Measurements from ENCODE around the gene PHIP. TPM values are rescaled to one million over a fixed set of nuclear protein-coding genes. Genes with fewer than 3 reads are reported as not detected.

The PHIP gene
- total and polyA plus RNA-seq, 2 experiments from 2014 or later, result 48.0 to 65.4 TPM

- Histone ChIP-seq H3K27me3 (ENCODE audit: insufficient read depth) (no peaks in the 10 kb centered on the region), H3K4me3 (no peak overlapping the region), H4K20me1 (replicated peaks; ENCODE audit: insufficient read depth) (no peaks in the 10 kb centered on the region), H3K27ac (ENCODE audit: low read depth) (no peak overlapping the region), H3K79me2 (replicated peaks; ENCODE audit: insufficient read depth) (no peaks in the 10 kb centered on the region), H3K9me2 (ENCODE audit: insufficient read depth) (no peaks in the 10 kb centered on the region), H2AFZ (no peak overlapping the region), H3F3A (replicated peaks; ENCODE audit: low read depth) (no peaks in the 10 kb centered on the region), H3K4me2 (no peak overlapping the region), H3K4me1 (ENCODE audit: insufficient read depth) (no peaks in the 10 kb centered on the region), H3K36me3 (ENCODE audit: insufficient read depth) (no peaks in the 10 kb centered on the region)
- no peak overlapping the region for H3K27ac Mint-ChIP-seq
- no peaks in the 10 kb centered on the region for H3K27me3 Mint-ChIP-seq (ENCODE audit: insufficient read depth, low read depth, poor library complexity)
- H3K9me3 Mint-ChIP-seq, result no peaks in the 10 kb centered on the region
- no peaks in the 10 kb centered on the region for H3K36me3 Mint-ChIP-seq (ENCODE audit: low read depth)
- H3K4me1 Mint-ChIP-seq, result no peaks in the 10 kb centered on the region
- H3K4me3 Mint-ChIP-seq, result no peak overlapping the region
- ATAC-seq, result no peak
- no peak for DNase-seq (ENCODE audit: low spot score)
- TF ChIP-seq REST (IDR thresholded peaks at IDR 0.05; ENCODE audit: unreplicated experiment) (no peak), STAT1 (IDR thresholded peaks at IDR 0.05; ENCODE audit: unreplicated experiment) (no peak), JUNB (IDR thresholded peaks at IDR 0.05; ENCODE audit: unreplicated experiment) (no peak), POLR2AphosphoS5 (IDR thresholded peaks at IDR 0.05; ENCODE audit: low read depth) (no peak), EZH2 (IDR thresholded peaks at IDR 0.05; ENCODE audit: low read depth, unreplicated experiment) (no peak), ZNF331 (CRISPR knock-in tag; IDR thresholded peaks at IDR 0.05; ENCODE audit: low read depth) (no peak), ZNF114 (CRISPR knock-in tag; IDR thresholded peaks at IDR 0.05) (no peak)
Measured at GRCh38 chr6:79100304-79100703, 22.2 kb upstream of the PHIP start.

- no peaks in the 10 kb centered on the region for H3K79me2 ChIP-seq (replicated peaks; ENCODE audit: insufficient read depth)
- peaks cover 4% of the 10 kb centered on the region for H3K4me1 Mint-ChIP-seq
- no peak for DNase-seq (ENCODE audit: low spot score)
- H3K4me1 ChIP-seq (ENCODE audit: insufficient read depth), result no peaks in the 10 kb centered on the region
- no peaks in the 10 kb centered on the region for H4K20me1 ChIP-seq (replicated peaks; ENCODE audit: insufficient read depth)
- ATAC-seq, result no peak
- TF ChIP-seq ZNF331 (CRISPR knock-in tag; IDR thresholded peaks at IDR 0.05; ENCODE audit: low read depth) (no peak), ETS1 (IDR thresholded peaks at IDR 0.05) (no peak), NANOG (IDR thresholded peaks at IDR 0.05; ENCODE audit: borderline replicate concordance) (no peak)
- no peak overlapping the region for H3K27ac Mint-ChIP-seq
- H3K36me3 Mint-ChIP-seq (ENCODE audit: low read depth), result no peaks in the 10 kb centered on the region
- no peaks in the 10 kb centered on the region for H3K27me3 ChIP-seq (ENCODE audit: insufficient read depth)
- H3K4me2 ChIP-seq, result no peak overlapping the region
- no peaks in the 10 kb centered on the region for H3F3A ChIP-seq (replicated peaks; ENCODE audit: low read depth)
- H3K9me3 Mint-ChIP-seq, result no peaks in the 10 kb centered on the region
- no peak overlapping the region for H3K4me3 ChIP-seq
- H3K27me3 Mint-ChIP-seq (ENCODE audit: insufficient read depth, low read depth, poor library complexity), result no peaks in the 10 kb centered on the region
- no peak overlapping the region for H3K4me3 Mint-ChIP-seq
- no peaks in the 10 kb centered on the region for H3K36me3 ChIP-seq (ENCODE audit: insufficient read depth)
- H3K27ac ChIP-seq (ENCODE audit: low read depth), result no peak overlapping the region
- peak overlapping the region; percentile 60; the same call in 1 of the 2 replicates for H2AFZ ChIP-seq
- no peaks in the 10 kb centered on the region for H3K9me2 ChIP-seq (ENCODE audit: insufficient read depth)
Measured at GRCh38 chr6:79094938-79095337, 16.9 kb upstream of the PHIP start.
